HEK293 (cell line): ENCODE results near the gene MTRFR.
A peak's percentile ranks its signal among the peaks of the same experiment; 100 is the strongest.

ENCODE experiments used
- CTCF ChIA-PET: fragments of 350-600 bp; formaldehyde crosslinking; extraction: SDS; loops from one replicate; lab custom pipeline; 2021; ENCODE audit warnings: antibody characterized with exemption; lab: Yijun Ruan, JAX
- POLR2A ChIA-PET: fragments of 300-600 bp; formaldehyde crosslinking; extraction: SDS; loops from one replicate; lab custom pipeline; 2020; ENCODE audit warnings: antibody characterized with exemption, inconsistent platforms; lab: Yijun Ruan, JAX
- H3K27ac ChIP-seq: fragments of 200-500 bp; sonication (Bioruptor generic); 2 replicates; pipeline ENCODE4 v1.5.1; 2014; ENCODE audit warnings: low read depth, low read length, control low read depth, inconsistent platforms; ENCODE audit errors: extremely low read depth
- H3K36me3 ChIP-seq, 2 experiments: fragments of 200-500 bp in 1 of 2; sonication (Bioruptor generic) in 1 of 2; 1 replicate in 1 of 2; 2 replicates in 1 of 2; pipeline ENCODE4 v1.5.1; 2014 to 2017; ENCODE audit warnings: inconsistent platforms in 2 of 2, low read length in 2 of 2; ENCODE audit not compliant: control insufficient read depth in 2 of 2, insufficient read depth in 1 of 2
- H3K4me1 ChIP-seq: fragments of 200-500 bp; sonication (Bioruptor generic); 2 replicates; pipeline ENCODE4 v1.5.1; 2014; ENCODE audit warnings: mild to moderate bottlenecking, low read length, inconsistent platforms; ENCODE audit not compliant: control insufficient read depth, insufficient read depth
- H3K4me3 ChIP-seq: 2 replicates; pipeline ENCODE4 v1.5.1; 2011; ENCODE audit warnings: low read depth, mild to moderate bottlenecking, control low read depth, low read length, moderate library complexity
- H3K9me3 ChIP-seq: fragments of 200-500 bp; sonication (Bioruptor generic); 2 replicates; pipeline ENCODE4 v1.5.1; 2014; ENCODE audit warnings: low read depth, low read length, inconsistent platforms; ENCODE audit not compliant: control insufficient read depth, insufficient read depth
- HOXC10 ChIP-seq: sonication (generic); formaldehyde crosslinking; IDR thresholded peaks from 2 replicates; pipeline ENCODE4 v1.8.1; 2023; ENCODE audit warnings: mild to moderate bottlenecking, missing genetic modification reagents
- MYNN ChIP-seq: fragments of 450-650 bp; formaldehyde crosslinking; IDR thresholded peaks from 2 replicates; pipeline ENCODE4 v1.5.1; 2016; ENCODE audit warnings: missing biosample characterization, missing genetic modification characterization, borderline replicate concordance
- OVOL3 ChIP-seq: fragments of 450-650 bp; formaldehyde crosslinking; IDR thresholded peaks from 2 replicates; pipeline ENCODE4 v1.5.1; 2016; ENCODE audit warnings: missing biosample characterization, missing genetic modification characterization
- TRIM28 ChIP-seq: IDR thresholded peaks from 2 replicates; pipeline ENCODE4 v1.6.1; 2011; ENCODE audit warnings: low read length, control low read depth, borderline replicate concordance
- ZBTB17 ChIP-seq: fragments of 450-650 bp; formaldehyde crosslinking; IDR thresholded peaks from 2 replicates; pipeline ENCODE4 v1.5.1; 2016; ENCODE audit warnings: missing biosample characterization, missing genetic modification characterization
- ZBTB21 ChIP-seq: fragments of 450-650 bp; formaldehyde crosslinking; IDR thresholded peaks from 2 replicates; pipeline ENCODE4 v1.5.1; 2017; ENCODE audit warnings: missing biosample characterization, missing genetic modification characterization
- ZNF133 ChIP-seq: fragments of 450-650 bp; formaldehyde crosslinking; IDR thresholded peaks from 2 replicates; pipeline ENCODE4 v1.5.1; 2016; ENCODE audit warnings: missing biosample characterization, missing genetic modification characterization
- ZNF19 ChIP-seq: fragments of 450-650 bp; formaldehyde crosslinking; IDR thresholded peaks from 2 replicates; pipeline ENCODE4; 2016; ENCODE audit warnings: missing biosample characterization, missing genetic modification characterization, low read depth
- ZNF335 ChIP-seq: fragments of 450-650 bp; formaldehyde crosslinking; conservative IDR thresholded peaks from 2 replicates; pipeline ENCODE4 v1.5.1; 2016; ENCODE audit warnings: missing biosample characterization, missing genetic modification characterization
- ZNF426 ChIP-seq: fragments of 450-650 bp; formaldehyde crosslinking; IDR thresholded peaks from 2 replicates; pipeline ENCODE4 v1.5.1; 2017; ENCODE audit warnings: missing biosample characterization, missing genetic modification characterization, mild to moderate bottlenecking, inconsistent platforms, moderate library complexity
- ZNF544 ChIP-seq: fragments of 450-650 bp; formaldehyde crosslinking; IDR thresholded peaks from 2 replicates; pipeline ENCODE4 v1.5.0; 2017; ENCODE audit warnings: missing biosample characterization, missing genetic modification characterization
- ZNF626 ChIP-seq: fragments of 450-650 bp; sonication (Bioruptor Pico); formaldehyde crosslinking; IDR thresholded peaks from 2 replicates; pipeline ENCODE4 v1.5.1; 2018; ENCODE audit warnings: missing biosample characterization, missing genetic modification characterization, inconsistent platforms
- ZNF776 ChIP-seq: fragments of 450-650 bp; formaldehyde crosslinking; IDR thresholded peaks from 2 replicates; pipeline ENCODE4 v1.5.0; 2017; ENCODE audit warnings: missing biosample characterization, missing genetic modification characterization, borderline replicate concordance
- TF ChIP-seq, protein P1 (sequence below): fragments of 450-650 bp; formaldehyde crosslinking; IDR thresholded peaks from 2 replicates; pipeline ENCODE4 v1.5.1; 2016; ENCODE audit warnings: missing biosample characterization, missing genetic modification characterization
- TF ChIP-seq, protein P2 (sequence below): fragments of 450-650 bp; formaldehyde crosslinking; IDR thresholded peaks from 2 replicates; pipeline ENCODE4 v1.5.1; 2016; ENCODE audit warnings: missing biosample characterization, missing genetic modification characterization
- TF ChIP-seq, protein P3 (sequence below): IDR thresholded peaks from 2 replicates; pipeline ENCODE4 v1.6.1; 2011; ENCODE audit warnings: mild to moderate bottlenecking, low read depth, low read length, borderline replicate concordance
- TF ChIP-seq, protein P4 (sequence below): fragments of 450-650 bp; formaldehyde crosslinking; IDR thresholded peaks from 2 replicates; pipeline ENCODE4 v1.5.1; 2017; ENCODE audit warnings: missing biosample characterization, missing genetic modification characterization
- TF ChIP-seq, protein P5 (sequence below): fragments of 450-650 bp; formaldehyde crosslinking; IDR thresholded peaks from 2 replicates; pipeline ENCODE4; 2016; ENCODE audit warnings: missing biosample characterization, missing genetic modification characterization
- TF ChIP-seq, protein P6 (sequence below): fragments of 450-650 bp; formaldehyde crosslinking; IDR thresholded peaks from 2 replicates; pipeline ENCODE4 v1.5.1; 2016; ENCODE audit warnings: missing biosample characterization, missing genetic modification characterization, low read depth
- TF ChIP-seq, protein P7 (sequence below): fragments of 450-650 bp; formaldehyde crosslinking; IDR thresholded peaks from 2 replicates; pipeline ENCODE4 v1.5.1; 2016; ENCODE audit warnings: missing biosample characterization, missing genetic modification characterization
- TF ChIP-seq, protein P8 (sequence below): fragments of 450-650 bp; formaldehyde crosslinking; IDR thresholded peaks from 2 replicates; pipeline ENCODE4 v1.5.1; 2016; ENCODE audit warnings: missing biosample characterization, missing genetic modification characterization
- TF ChIP-seq, protein P9 (sequence below): fragments of 450-650 bp; formaldehyde crosslinking; IDR thresholded peaks from 2 replicates; pipeline ENCODE4 v1.5.1; 2016; ENCODE audit warnings: missing biosample characterization, missing genetic modification characterization

MTRFR gene

DNA sequence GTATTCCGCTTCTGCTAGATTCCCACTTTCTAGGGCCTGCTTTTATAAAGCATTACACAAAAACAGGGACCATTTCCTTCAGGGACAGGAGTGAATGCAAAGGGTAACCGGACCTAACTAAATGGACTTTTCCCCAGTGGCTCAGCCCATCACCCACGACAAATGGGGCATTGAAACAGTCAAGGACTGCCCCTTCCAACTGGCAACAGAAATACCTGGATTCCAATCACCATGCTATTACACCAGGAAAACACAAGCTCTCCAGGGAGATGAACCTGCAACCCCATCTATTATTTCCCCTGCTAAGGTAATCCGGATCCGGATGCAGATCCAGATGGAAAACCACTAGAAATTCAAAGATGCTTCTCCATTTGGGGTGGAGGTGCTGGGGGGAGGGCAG, 1.3 kb upstream of the MTRFR start (continued):
- TF ChIP-seq, protein P1, sequence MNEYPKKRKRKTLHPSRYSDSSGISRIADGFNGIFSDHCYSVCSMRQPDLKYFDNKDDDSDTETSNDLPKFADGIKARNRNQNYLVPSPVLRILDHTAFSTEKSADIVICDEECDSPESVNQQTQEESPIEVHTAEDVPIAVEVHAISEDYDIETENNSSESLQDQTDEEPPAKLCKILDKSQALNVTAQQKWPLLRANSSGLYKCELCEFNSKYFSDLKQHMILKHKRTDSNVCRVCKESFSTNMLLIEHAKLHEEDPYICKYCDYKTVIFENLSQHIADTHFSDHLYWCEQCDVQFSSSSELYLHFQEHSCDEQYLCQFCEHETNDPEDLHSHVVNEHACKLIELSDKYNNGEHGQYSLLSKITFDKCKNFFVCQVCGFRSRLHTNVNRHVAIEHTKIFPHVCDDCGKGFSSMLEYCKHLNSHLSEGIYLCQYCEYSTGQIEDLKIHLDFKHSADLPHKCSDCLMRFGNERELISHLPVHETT (tag by site-specific recombination) = no peak
- no peak for TF ChIP-seq ZNF544
- TF ChIP-seq ZNF776 (tag by site-specific recombination) = no peak
- no peak for TF ChIP-seq ZNF426

DNA sequence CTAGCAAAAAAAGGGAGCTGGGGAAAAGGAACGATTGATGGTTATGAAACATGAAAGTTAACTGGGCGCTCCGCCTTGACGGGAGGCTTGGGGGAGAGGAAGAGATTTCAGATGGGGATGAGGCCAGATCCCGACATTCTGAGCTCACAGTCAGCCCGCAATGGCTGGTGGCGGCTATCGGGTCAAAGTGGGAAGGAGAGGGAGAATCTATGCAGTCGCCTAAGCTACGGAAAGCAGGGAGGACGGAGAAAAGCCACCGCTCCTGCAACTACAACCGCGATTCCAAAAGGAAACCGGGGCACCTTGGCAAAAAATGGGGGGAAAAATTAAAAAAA, 797 bp upstream of the MTRFR start:
- H3K4me1 ChIP-seq = peaks cover 17% of the 10 kb centered on the region
- ChIA-PET CTCF (interaction anchor here (0.6 to 1.7 kb wide), 5 partner anchors 9 to 159 kb away, joined by 3 to 7 read pairs (median 5); no protein-coding TSS in a partner anchor), POLR2A (interaction anchor here (0.5 to 2.8 kb wide), 60 partner anchors 9 to 1006 kb away, joined by 3 to 56 read pairs (median 4); partner anchors contain the start of genes ABCB9, ARL6IP4, ATP6V0A2 and DDX55)
- peak overlapping the region; percentile 90 for H3K4me3 ChIP-seq
- peaks cover 19 to 20% of the 10 kb centered on the region in 2 experiments for H3K36me3 ChIP-seq
- H3K9me3 ChIP-seq = no peaks in the 10 kb centered on the region
- H3K27ac ChIP-seq = peak overlapping the region; percentile 86
- TF ChIP-seq OVOL3 (no peak), ZNF626 (no peak), ZBTB21 (tag by site-specific recombination) (no peak), MYNN (no peak), ZNF133 (tag by site-specific recombination) (no peak), ZNF19 (tag by site-specific recombination) (no peak), ZBTB17 (peak; percentile 92), HOXC10 (CRISPR knock-in tag) (0 out of 2 replicates have a peak, but pooled peaks have one; percentile 35), TRIM28 (no peak), ZNF335 (peak; percentile 89)
- TF ChIP-seq, protein P2, sequence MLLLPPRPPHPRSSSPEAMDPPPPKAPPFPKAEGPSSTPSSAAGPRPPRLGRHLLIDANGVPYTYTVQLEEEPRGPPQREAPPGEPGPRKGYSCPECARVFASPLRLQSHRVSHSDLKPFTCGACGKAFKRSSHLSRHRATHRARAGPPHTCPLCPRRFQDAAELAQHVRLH (tag by site-specific recombination) = no peak
- TF ChIP-seq, protein P3, sequence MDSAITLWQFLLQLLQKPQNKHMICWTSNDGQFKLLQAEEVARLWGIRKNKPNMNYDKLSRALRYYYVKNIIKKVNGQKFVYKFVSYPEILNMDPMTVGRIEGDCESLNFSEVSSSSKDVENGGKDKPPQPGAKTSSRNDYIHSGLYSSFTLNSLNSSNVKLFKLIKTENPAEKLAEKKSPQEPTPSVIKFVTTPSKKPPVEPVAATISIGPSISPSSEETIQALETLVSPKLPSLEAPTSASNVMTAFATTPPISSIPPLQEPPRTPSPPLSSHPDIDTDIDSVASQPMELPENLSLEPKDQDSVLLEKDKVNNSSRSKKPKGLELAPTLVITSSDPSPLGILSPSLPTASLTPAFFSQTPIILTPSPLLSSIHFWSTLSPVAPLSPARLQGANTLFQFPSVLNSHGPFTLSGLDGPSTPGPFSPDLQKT = no peak
- TF ChIP-seq, protein P4, sequence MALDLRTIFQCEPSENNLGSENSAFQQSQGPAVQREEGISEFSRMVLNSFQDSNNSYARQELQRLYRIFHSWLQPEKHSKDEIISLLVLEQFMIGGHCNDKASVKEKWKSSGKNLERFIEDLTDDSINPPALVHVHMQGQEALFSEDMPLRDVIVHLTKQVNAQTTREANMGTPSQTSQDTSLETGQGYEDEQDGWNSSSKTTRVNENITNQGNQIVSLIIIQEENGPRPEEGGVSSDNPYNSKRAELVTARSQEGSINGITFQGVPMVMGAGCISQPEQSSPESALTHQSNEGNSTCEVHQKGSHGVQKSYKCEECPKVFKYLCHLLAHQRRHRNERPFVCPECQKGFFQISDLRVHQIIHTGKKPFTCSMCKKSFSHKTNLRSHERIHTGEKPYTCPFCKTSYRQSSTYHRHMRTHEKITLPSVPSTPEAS (tag by site-specific recombination) = no peak
- TF ChIP-seq, protein P5, sequence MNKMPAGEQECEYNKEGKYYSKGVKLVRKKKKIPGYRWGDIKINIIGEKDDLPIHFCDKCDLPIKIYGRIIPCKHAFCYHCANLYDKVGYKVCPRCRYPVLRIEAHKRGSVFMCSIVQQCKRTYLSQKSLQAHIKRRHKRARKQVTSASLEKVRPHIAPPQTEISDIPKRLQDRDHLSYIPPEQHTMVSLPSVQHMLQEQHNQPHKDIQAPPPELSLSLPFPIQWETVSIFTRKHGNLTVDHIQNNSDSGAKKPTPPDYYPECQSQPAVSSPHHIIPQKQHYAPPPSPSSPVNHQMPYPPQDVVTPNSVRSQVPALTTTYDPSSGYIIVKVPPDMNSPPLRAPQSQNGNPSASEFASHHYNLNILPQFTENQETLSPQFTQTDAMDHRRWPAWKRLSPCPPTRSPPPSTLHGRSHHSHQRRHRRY = no peak
- TF ChIP-seq, protein P6, sequence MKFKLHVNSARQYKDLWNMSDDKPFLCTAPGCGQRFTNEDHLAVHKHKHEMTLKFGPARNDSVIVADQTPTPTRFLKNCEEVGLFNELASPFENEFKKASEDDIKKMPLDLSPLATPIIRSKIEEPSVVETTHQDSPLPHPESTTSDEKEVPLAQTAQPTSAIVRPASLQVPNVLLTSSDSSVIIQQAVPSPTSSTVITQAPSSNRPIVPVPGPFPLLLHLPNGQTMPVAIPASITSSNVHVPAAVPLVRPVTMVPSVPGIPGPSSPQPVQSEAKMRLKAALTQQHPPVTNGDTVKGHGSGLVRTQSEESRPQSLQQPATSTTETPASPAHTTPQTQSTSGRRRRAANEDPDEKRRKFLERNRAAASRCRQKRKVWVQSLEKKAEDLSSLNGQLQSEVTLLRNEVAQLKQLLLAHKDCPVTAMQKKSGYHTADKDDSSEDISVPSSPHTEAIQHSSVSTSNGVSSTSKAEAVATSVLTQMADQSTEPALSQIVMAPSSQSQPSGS (tag by site-specific recombination) = no peak
- TF ChIP-seq, protein P7, sequence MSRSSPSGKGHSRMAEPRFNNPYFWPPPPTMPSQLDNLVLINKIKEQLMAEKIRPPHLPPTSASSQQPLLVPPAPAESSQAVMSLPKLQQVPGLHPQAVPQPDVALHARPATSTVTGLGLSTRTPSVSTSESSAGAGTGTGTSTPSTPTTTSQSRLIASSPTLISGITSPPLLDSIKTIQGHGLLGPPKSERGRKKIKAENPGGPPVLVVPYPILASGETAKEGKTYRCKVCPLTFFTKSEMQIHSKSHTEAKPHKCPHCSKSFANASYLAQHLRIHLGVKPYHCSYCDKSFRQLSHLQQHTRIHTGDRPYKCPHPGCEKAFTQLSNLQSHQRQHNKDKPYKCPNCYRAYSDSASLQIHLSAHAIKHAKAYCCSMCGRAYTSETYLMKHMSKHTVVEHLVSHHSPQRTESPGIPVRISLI (tag by site-specific recombination) = peak; percentile 100
- TF ChIP-seq, protein P8, sequence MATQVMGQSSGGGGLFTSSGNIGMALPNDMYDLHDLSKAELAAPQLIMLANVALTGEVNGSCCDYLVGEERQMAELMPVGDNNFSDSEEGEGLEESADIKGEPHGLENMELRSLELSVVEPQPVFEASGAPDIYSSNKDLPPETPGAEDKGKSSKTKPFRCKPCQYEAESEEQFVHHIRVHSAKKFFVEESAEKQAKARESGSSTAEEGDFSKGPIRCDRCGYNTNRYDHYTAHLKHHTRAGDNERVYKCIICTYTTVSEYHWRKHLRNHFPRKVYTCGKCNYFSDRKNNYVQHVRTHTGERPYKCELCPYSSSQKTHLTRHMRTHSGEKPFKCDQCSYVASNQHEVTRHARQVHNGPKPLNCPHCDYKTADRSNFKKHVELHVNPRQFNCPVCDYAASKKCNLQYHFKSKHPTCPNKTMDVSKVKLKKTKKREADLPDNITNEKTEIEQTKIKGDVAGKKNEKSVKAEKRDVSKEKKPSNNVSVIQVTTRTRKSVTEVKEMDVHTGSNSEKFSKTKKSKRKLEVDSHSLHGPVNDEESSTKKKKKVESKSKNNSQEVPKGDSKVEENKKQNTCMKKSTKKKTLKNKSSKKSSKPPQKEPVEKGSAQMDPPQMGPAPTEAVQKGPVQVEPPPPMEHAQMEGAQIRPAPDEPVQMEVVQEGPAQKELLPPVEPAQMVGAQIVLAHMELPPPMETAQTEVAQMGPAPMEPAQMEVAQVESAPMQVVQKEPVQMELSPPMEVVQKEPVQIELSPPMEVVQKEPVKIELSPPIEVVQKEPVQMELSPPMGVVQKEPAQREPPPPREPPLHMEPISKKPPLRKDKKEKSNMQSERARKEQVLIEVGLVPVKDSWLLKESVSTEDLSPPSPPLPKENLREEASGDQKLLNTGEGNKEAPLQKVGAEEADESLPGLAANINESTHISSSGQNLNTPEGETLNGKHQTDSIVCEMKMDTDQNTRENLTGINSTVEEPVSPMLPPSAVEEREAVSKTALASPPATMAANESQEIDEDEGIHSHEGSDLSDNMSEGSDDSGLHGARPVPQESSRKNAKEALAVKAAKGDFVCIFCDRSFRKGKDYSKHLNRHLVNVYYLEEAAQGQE (tag by site-specific recombination) = no peak
- TF ChIP-seq, protein P9, sequence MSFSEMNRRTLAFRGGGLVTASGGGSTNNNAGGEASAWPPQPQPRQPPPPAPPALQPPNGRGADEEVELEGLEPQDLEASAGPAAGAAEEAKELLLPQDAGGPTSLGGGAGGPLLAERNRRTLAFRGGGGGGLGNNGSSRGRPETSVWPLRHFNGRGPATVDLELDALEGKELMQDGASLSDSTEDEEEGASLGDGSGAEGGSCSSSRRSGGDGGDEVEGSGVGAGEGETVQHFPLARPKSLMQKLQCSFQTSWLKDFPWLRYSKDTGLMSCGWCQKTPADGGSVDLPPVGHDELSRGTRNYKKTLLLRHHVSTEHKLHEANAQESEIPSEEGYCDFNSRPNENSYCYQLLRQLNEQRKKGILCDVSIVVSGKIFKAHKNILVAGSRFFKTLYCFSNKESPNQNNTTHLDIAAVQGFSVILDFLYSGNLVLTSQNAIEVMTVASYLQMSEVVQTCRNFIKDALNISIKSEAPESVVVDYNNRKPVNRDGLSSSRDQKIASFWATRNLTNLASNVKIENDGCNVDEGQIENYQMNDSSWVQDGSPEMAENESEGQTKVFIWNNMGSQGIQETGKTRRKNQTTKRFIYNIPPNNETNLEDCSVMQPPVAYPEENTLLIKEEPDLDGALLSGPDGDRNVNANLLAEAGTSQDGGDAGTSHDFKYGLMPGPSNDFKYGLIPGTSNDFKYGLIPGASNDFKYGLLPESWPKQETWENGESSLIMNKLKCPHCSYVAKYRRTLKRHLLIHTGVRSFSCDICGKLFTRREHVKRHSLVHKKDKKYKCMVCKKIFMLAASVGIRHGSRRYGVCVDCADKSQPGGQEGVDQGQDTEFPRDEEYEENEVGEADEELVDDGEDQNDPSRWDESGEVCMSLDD (tag by site-specific recombination) = 0 out of 2 replicates have a peak, but pooled peaks have one; percentile 97
